Glutamatergic neuron (in vitro differentiated cells): ENCODE results near the gene NACAD. TPM values are rescaled to one million over a fixed set of nuclear protein-coding genes. Genes with fewer than 3 reads are reported as not detected.

Source experiments
- DNase-seq: peaks from one replicate; pipeline ENCODE4 v3.0.0; 2022
- H3K27ac Mint-ChIP-seq: one replicate; pipeline ENCODE4 v1.8.0; 2020; ENCODE audit warnings: mild to moderate bottlenecking, mixed read lengths, inconsistent platforms; ENCODE audit not compliant: unreplicated experiment
- H3K27me3 Mint-ChIP-seq: one replicate; pipeline ENCODE4 v1.8.0; 2020; ENCODE audit warnings: mild to moderate bottlenecking, moderate library complexity, mixed read lengths, inconsistent platforms; ENCODE audit not compliant: unreplicated experiment
- H3K36me3 Mint-ChIP-seq: one replicate; pipeline ENCODE4 v1.8.0; 2020; ENCODE audit warnings: mild to moderate bottlenecking, mixed read lengths, inconsistent platforms; ENCODE audit not compliant: unreplicated experiment
- H3K4me1 Mint-ChIP-seq: one replicate; pipeline ENCODE4 v1.8.0; 2020; ENCODE audit warnings: mild to moderate bottlenecking, low read depth, mixed read lengths, inconsistent platforms; ENCODE audit not compliant: unreplicated experiment
- H3K4me3 Mint-ChIP-seq: one replicate; pipeline ENCODE4 v1.8.0; 2020; ENCODE audit warnings: mild to moderate bottlenecking, mixed read lengths, inconsistent platforms; ENCODE audit not compliant: unreplicated experiment
- H3K9me3 Mint-ChIP-seq: one replicate; pipeline ENCODE4 v1.8.0; 2020; ENCODE audit warnings: mild to moderate bottlenecking, moderate library complexity, mixed read lengths, inconsistent platforms; ENCODE audit not compliant: unreplicated experiment
- CTCF ChIP-seq: fragments of 200-600 bp; sonication (generic); IDR thresholded peaks from one replicate; pipeline ENCODE4 v1.5.0; 2021; ENCODE audit not compliant: partially characterized antibody, unreplicated experiment
- total RNA-seq: library from RNA; stranded (reverse); fragmentation: NEBNext Ultra II Directional; extraction: Animal tissue kit (Norgen Biotek cat#: 25700); gene quantifications from one replicate; pipeline ENCODE4 v1.2.1, GENCODE V29; 2021; ENCODE audit not compliant: unreplicated experiment

The NACAD gene
- total RNA-seq, 1 donor from 2014 or later, result 125 TPM

- TF ChIP-seq CTCF, result no peak
- H3K36me3 Mint-ChIP-seq, result no peaks in the 10 kb centered on the region
- H3K27ac Mint-ChIP-seq, result no peak overlapping the region
- H3K27me3 Mint-ChIP-seq, result no peaks in the 10 kb centered on the region
- peaks cover 2% of the 10 kb centered on the region for H3K4me1 Mint-ChIP-seq
- peaks cover 3% of the 10 kb centered on the region for H3K9me3 Mint-ChIP-seq
- H3K4me3 Mint-ChIP-seq, result no peak overlapping the region
- no peak for DNase-seq
Observed at GRCh38 chr7:45099891-45100760, 11.4 kb upstream of the NACAD start.

- no peaks in the 10 kb centered on the region for H3K36me3 Mint-ChIP-seq
- TF ChIP-seq CTCF, result no peak
Observed at GRCh38 chr7:45098983-45099839, 10.4 kb upstream of the NACAD start.

GRCh38 chr7:45092931-45093235, 4.1 kb upstream of the NACAD start:
- H3K27ac Mint-ChIP-seq, result no peak overlapping the region
- H3K9me3 Mint-ChIP-seq, result peaks cover 9% of the 10 kb centered on the region
- no peak for DNase-seq
- H3K4me3 Mint-ChIP-seq, result no peak overlapping the region
- TF ChIP-seq CTCF, result no peak
- H3K4me1 Mint-ChIP-seq, result peaks cover 6% of the 10 kb centered on the region
- H3K27me3 Mint-ChIP-seq, result peaks cover 4% of the 10 kb centered on the region
- H3K36me3 Mint-ChIP-seq, result peaks cover 4% of the 10 kb centered on the region

More at GRCh38 chr7:45098983-45099839, 10.4 kb upstream of the NACAD start:
- no peak overlapping the region for H3K4me3 Mint-ChIP-seq
- DNase-seq, result no peak
- H3K27ac Mint-ChIP-seq, result no peak overlapping the region
- H3K9me3 Mint-ChIP-seq, result peaks cover 3% of the 10 kb centered on the region
- no peaks in the 10 kb centered on the region for H3K27me3 Mint-ChIP-seq
- H3K4me1 Mint-ChIP-seq, result peaks cover 2% of the 10 kb centered on the region

GRCh38 chr7:45092100-45092930, 3.5 kb upstream of the NACAD start:
- TF ChIP-seq CTCF, result no peak
- H3K4me1 Mint-ChIP-seq, result peaks cover 5% of the 10 kb centered on the region
- H3K9me3 Mint-ChIP-seq, result peaks cover 9% of the 10 kb centered on the region
- no peak overlapping the region for H3K27ac Mint-ChIP-seq
- H3K4me3 Mint-ChIP-seq, result no peak overlapping the region
- no peak for DNase-seq
- peaks cover 4% of the 10 kb centered on the region for H3K36me3 Mint-ChIP-seq
- peaks cover 4% of the 10 kb centered on the region for H3K27me3 Mint-ChIP-seq
